Measurements from ENCODE around the gene SSU72.
A peak's percentile ranks its signal among the peaks of the same experiment; 100 is the strongest.

The SSU72 gene
- 74.6 to 146 (median 129) reads per million in 9 experiments for total RNA-seq

DNA sequence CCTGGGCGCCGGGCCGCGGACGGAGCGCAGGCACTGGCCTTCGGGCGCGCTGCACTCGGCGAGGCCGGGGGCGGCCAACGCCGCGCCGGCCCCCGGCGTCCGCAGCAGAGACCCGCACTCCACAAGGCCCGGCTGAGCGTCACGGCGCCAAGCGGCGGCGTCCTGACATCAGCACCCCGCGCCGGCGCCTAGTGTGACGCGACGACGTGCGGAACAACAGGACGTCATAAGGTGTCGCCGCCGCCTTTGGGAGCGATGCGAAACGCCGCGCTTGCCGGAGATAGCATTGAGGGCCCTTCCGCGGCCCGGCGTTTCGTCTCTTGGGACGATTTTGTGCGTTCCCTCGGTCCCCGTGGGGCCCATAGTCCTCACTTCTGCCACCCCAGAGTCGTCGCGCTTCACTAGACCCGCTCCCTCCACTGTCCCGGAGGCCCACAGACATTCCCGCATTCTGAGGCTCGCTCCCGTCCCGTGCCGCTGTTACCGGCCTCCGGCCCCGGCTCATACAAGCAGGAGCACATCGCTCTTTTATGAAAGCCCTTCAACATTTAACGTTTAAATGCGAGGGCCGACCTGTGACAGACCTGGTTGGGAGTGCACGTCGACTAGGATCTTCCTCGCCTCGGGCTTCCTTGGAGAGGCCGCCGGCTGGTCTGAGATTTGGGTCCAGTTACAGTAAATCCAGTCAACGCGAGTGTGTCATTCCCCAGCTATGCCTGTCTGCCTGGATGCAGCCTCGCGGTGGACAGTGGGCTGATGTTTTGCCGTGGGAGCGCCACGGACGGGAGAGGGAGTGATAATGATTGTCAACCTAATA lies at the start of gene SSU72:
Gene SSU72, minus strand, starts transcription at position 143 of the 817 bp plus-strand sequence. CDS start 306 bp downstream, outside the sequence.
- Mint-ChIP-seq H3K36me3 (ENCODE audit: insufficient read depth) (peaks cover 47% of the 10 kb centered on the region), H3K4me1 (ENCODE audit: low read depth in 2 of 2) (peaks cover 23 to 26% of the 10 kb centered on the region in 2 donors), H3K9me3 (no peaks in the 10 kb centered on the region), H3K27ac (peak within 1 kb of the TSS; percentile 100), H3K27me3 (no peaks in the 10 kb centered on the region), H3K4me3 (peak within 1 kb of the TSS; percentile 94 to 96)
- DNase-seq (peak; percentile 91 to 92 (median 92)), ATAC-seq (replicated peaks) (peak; percentile 87)

GRCh38 chr1:1623631-1624442 lies 49.2 kb upstream of the SSU72 start:
- DNase-seq (no peak), ATAC-seq (replicated peaks) (no peak)
- peaks cover 3 to 9% of the 10 kb centered on the region in 2 donors for H3K4me1 Mint-ChIP-seq (ENCODE audit: low read depth in 2 of 2)
- no peak overlapping the region for H3K4me3 Mint-ChIP-seq
- H3K27ac Mint-ChIP-seq = no peak overlapping the region
- H3K9me3 Mint-ChIP-seq = no peaks in the 10 kb centered on the region
- no peaks in the 10 kb centered on the region for H3K27me3 Mint-ChIP-seq
- H3K36me3 Mint-ChIP-seq (ENCODE audit: insufficient read depth) = peaks cover 16% of the 10 kb centered on the region

DNA sequence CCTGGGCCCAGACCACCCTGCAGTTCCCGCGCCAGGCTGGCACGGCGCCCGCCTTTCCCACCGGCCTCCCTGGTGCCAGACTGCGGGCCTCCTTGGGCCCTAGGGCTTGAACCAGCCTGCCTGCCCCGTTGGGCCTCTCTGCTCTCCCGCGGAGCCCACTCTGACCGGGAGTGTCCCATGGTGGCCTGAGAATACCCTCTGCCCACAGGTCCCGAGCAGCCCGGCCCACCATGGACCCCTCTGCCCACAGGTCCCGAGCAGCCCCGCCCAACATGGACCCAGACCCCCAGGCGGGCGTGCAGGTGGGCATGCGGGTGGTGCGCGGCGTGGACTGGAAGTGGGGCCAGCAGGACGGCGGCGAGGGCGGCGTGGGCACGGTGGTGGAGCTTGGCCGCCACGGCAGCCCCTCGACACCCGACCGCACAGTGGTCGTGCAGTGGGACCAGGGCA lies 48.5 kb upstream of the SSU72 start:
- Mint-ChIP-seq H3K4me1 (ENCODE audit: low read depth in 2 of 2) (peaks cover 4 to 12% of the 10 kb centered on the region in 2 donors), H3K9me3 (no peaks in the 10 kb centered on the region), H3K36me3 (ENCODE audit: insufficient read depth) (peaks cover 17% of the 10 kb centered on the region), H3K27ac (no peak overlapping the region), H3K4me3 (no peak overlapping the region), H3K27me3 (no peaks in the 10 kb centered on the region)
- ATAC-seq (replicated peaks) (no peak), DNase-seq (no peak)

DNA sequence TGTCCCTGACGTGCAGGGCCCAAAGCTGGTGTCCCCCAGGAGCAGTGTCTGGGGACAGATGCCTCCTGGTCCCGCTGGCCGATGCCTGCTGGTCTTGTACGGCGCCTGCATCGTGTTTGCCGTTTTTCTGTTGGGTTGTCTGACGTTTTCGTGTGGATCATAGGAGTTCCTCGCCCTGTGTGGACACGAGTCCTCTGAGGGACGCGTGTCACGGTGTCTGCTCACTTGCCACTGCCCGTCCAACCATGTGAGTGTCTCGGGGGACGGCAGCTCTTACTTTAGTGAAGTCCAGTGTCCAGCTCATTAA lies 48.1 kb upstream of the SSU72 start:
- no peak for ATAC-seq (replicated peaks)
- H3K4me1 Mint-ChIP-seq (ENCODE audit: low read depth in 2 of 2) = peaks cover 4 to 12% of the 10 kb centered on the region in 2 donors
- no peaks in the 10 kb centered on the region for H3K27me3 Mint-ChIP-seq
- H3K27ac Mint-ChIP-seq = peak overlapping the region in 1 of 2 donors; percentile 68
- no peak for DNase-seq
- H3K9me3 Mint-ChIP-seq = no peaks in the 10 kb centered on the region
- H3K36me3 Mint-ChIP-seq (ENCODE audit: insufficient read depth) = peaks cover 16% of the 10 kb centered on the region
- H3K4me3 Mint-ChIP-seq = no peak overlapping the region

GRCh38 chr1:1622010-1622787 lies 47.5 kb upstream of the SSU72 start:
- DNase-seq = no peak
- peaks cover 9 to 12% of the 10 kb centered on the region in 2 donors for H3K4me1 Mint-ChIP-seq (ENCODE audit: low read depth in 2 of 2)
- no peaks in the 10 kb centered on the region for H3K9me3 Mint-ChIP-seq
- H3K36me3 Mint-ChIP-seq (ENCODE audit: insufficient read depth) = peaks cover 13% of the 10 kb centered on the region
- no peak overlapping the region for H3K4me3 Mint-ChIP-seq
- no peak for ATAC-seq (replicated peaks)
- H3K27ac Mint-ChIP-seq = peak overlapping the region in 1 of 2 donors; percentile 68
- no peaks in the 10 kb centered on the region for H3K27me3 Mint-ChIP-seq

DNA sequence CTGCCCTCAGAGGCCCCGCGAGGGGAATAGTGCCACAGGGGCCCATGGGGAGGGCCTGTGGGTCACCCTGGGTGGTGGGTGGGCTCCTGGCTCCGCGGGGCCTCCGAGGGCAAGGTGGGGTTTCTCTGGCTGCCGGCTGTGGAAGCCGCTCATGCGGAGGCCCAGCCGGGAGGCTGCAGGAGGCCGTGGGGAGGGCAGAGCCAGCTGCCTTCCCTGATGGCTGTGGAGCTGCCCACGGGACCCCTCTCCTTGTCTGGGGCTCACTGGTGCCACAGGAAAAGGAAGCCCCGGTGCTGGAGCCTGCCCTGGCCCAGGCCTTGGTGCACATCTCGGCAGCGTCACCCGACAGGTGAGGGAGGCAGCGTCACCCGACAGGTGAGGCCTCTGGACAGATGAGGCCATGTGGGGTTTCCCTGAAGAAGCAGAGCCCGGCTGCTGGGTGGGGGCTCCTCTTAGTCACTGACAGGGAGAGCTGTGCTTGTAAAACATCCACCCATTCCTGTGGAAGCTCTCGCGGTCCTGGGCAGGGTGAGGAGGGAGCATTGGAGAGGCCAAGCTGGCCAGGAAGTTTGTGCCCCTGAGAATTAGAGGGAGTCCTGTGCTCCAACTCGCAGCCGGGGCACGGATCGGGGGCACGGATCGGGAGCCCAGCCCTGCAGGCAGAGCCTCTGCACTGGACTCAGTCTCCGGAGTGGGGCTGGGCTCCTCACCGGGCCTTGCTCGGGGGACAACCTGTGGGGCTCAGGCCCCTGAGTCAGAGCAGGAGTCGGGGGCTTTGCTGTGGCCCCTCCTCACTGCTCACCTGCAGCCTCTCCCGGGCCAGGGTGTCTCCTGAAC lies 46.7 kb upstream of the SSU72 start:
- ATAC-seq (replicated peaks) (no peak), DNase-seq (no peak)
- Mint-ChIP-seq H3K27ac (no peak overlapping the region), H3K4me3 (no peak overlapping the region), H3K4me1 (ENCODE audit: low read depth in 2 of 2) (peaks cover 12 to 13% of the 10 kb centered on the region in 2 donors), H3K9me3 (no peaks in the 10 kb centered on the region), H3K36me3 (ENCODE audit: insufficient read depth) (peaks cover 20% of the 10 kb centered on the region), H3K27me3 (no peaks in the 10 kb centered on the region)

DNA sequence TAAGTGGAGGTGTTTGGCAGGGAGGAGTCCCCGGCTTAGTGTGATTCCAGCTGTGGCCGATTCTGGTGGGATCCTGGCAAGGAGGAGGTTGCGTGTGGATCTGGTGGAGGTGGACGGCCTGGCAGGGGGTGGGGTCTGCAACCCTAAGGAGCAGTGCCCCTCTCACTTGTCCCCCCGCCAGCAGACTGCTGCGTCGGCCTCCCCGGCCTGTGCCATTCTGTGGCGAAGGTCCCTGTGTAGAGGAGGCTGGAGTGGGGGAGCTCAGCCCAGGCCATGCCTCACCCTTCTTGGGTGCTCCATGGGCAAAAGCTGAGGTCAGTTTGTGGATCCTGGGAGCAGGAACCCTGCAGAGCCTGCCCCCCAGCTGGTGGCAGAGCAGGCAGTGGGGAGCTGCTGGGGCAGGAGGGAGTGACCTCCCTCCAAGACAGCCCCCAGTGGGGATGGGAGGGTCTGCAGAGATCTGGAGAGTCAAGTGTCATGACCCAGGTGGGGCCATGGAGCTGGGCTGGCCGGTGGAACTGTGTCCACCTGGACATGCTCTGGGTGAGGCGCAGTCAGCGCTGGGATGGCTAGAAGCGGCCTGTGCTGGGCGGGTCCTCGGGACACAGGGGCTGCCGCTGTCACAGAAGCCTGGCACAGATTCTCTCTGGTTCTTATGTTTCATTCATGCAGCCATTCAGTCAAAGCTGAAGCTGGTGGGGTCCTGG lies 45.9 kb upstream of the SSU72 start:
- no peak overlapping the region for H3K27ac Mint-ChIP-seq
- no peak overlapping the region for H3K4me3 Mint-ChIP-seq
- no peaks in the 10 kb centered on the region for H3K9me3 Mint-ChIP-seq
- H3K27me3 Mint-ChIP-seq = no peaks in the 10 kb centered on the region
- peaks cover 12 to 13% of the 10 kb centered on the region in 2 donors for H3K4me1 Mint-ChIP-seq (ENCODE audit: low read depth in 2 of 2)
- DNase-seq (no peak), ATAC-seq (replicated peaks) (no peak)
- H3K36me3 Mint-ChIP-seq (ENCODE audit: insufficient read depth) = peaks cover 23% of the 10 kb centered on the region

DNA sequence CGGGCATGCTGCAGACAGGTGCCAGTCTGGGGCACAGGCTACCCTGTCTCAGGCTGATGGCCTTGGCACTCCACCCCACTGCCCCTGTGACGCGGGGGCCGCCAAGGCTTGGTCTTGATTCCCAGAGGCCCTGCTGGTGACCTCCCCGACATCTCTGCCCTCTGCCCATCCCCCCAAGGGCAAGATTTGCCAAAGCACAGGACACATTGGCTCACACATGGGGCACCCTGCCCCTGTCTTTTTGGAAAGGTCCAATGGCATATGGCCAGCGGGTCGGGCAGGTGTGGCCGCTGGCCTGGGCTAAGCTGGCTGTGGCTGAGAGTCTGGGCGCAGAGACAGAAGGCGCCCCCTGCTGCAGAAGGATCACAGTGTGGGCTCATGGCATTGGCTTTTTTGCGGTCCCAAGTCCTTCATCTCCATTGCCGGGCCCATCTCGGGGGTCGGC lies 45.3 kb upstream of the SSU72 start:
- no peaks in the 10 kb centered on the region for H3K27me3 Mint-ChIP-seq
- H3K36me3 Mint-ChIP-seq (ENCODE audit: insufficient read depth) = peaks cover 30% of the 10 kb centered on the region
- H3K9me3 Mint-ChIP-seq = no peaks in the 10 kb centered on the region
- no peak overlapping the region for H3K27ac Mint-ChIP-seq
- DNase-seq (no peak), ATAC-seq (replicated peaks) (no peak)
- H3K4me3 Mint-ChIP-seq = no peak overlapping the region
- peaks cover 10 to 14% of the 10 kb centered on the region in 2 donors for H3K4me1 Mint-ChIP-seq (ENCODE audit: low read depth in 2 of 2)

GRCh38 chr1:1618396-1619068 lies 43.9 kb upstream of the SSU72 start:
- no peaks in the 10 kb centered on the region for H3K9me3 Mint-ChIP-seq
- peaks cover 36% of the 10 kb centered on the region for H3K36me3 Mint-ChIP-seq (ENCODE audit: insufficient read depth)
- no peak for ATAC-seq (replicated peaks)
- peak overlapping the region in 1 of 2 donors; percentile 91 for H3K27ac Mint-ChIP-seq
- no peak for DNase-seq
- H3K27me3 Mint-ChIP-seq = no peaks in the 10 kb centered on the region
- no peak overlapping the region for H3K4me3 Mint-ChIP-seq
- H3K4me1 Mint-ChIP-seq (ENCODE audit: low read depth in 2 of 2) = peaks cover 19 to 26% of the 10 kb centered on the region in 2 donors

- Mint-ChIP-seq H3K4me3 (peak overlapping the region in 1 of 2 donors; percentile 71), H3K27me3 (no peaks in the 10 kb centered on the region), H3K9me3 (no peaks in the 10 kb centered on the region), H3K36me3 (ENCODE audit: insufficient read depth) (peaks cover 36% of the 10 kb centered on the region), H3K27ac (peak overlapping the region in 1 of 2 donors; percentile 78), H3K4me1 (ENCODE audit: low read depth in 2 of 2) (peaks cover 21 to 27% of the 10 kb centered on the region in 2 donors)
- ATAC-seq (replicated peaks) (no peak), DNase-seq (no peak)
These were observed 43.3 kb upstream of the SSU72 start for GRCh38 chr1:1617925-1618324.

GRCh38 chr1:1617516-1617915 lies 42.9 kb upstream of the SSU72 start:
- Mint-ChIP-seq H3K27ac (peak overlapping the region in 1 of 2 donors; percentile 78), H3K36me3 (ENCODE audit: insufficient read depth) (peaks cover 34% of the 10 kb centered on the region), H3K4me1 (ENCODE audit: low read depth in 2 of 2) (peaks cover 21 to 25% of the 10 kb centered on the region in 2 donors), H3K9me3 (no peaks in the 10 kb centered on the region), H3K27me3 (no peaks in the 10 kb centered on the region), H3K4me3 (peak overlapping the region; percentile 71 to 72)
- no peak for DNase-seq
- no peak for ATAC-seq (replicated peaks)

Measured in effector memory CD8-positive, alpha-beta T cell (primary cell).